GM21576 (cell line): ENCODE results near the gene ALG3.
A peak's percentile ranks its signal among the peaks of the same experiment; 100 is the strongest.

Source experiments
- ATAC-seq: cut with Tn5 transposase; IDR thresholded peaks from one replicate; pipeline ENCODE4 v1.9.1; 2021; ENCODE audit warnings: mild to moderate bottlenecking, moderate library complexity; ENCODE audit not compliant: unreplicated experiment

The ALG3 gene

DNA sequence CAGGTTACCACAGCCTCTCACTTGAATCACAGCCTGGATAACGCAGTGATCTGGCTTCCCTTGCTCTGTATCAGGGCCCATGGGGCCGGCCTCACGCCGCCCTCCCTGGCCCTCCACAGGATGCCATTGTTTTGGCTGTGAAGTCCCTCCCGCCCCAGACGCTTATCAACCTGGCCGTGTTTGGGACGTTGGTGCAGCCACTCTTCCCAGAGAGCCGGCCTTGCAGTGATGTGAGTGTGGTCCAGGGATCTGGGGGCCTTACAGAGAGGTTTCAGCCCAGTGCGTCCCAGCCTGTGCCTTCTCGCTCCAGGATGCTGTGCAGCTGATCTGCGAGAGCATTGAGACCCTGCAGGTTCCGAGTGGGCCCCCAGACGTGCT lies 12.7 kb downstream of the ALG3 start:
- ATAC-seq, result no peak

DNA sequence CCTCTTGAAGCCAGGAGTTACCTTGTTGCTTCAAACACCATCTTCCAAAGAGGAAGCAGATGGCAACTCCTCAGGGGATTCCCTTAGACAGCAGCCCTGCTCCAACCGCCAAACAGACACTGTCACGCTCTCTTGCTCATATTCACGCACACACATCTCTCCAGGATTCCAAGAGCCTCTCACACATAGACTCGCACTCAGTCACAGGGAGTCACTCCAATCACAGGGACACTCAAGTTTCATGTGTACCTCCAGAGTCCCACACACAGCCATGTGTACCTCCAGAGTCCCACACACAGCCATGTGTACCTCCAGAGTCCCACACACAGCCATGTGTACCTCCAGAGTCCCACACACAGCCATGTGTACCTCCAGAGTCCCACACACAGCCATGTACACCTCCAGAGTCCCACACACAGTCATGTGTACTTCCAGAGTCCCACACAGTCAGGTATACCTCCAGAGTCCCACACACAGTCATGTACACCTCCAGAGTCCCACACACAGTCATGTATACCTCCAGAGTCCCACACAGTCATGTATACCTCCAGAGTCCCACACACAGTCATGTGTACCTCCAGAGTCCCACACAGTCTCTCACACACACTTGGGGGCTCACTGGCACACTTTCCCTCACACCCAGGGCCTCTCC lies 13.3 kb downstream of the ALG3 start:
- no peak for ATAC-seq

DNA sequence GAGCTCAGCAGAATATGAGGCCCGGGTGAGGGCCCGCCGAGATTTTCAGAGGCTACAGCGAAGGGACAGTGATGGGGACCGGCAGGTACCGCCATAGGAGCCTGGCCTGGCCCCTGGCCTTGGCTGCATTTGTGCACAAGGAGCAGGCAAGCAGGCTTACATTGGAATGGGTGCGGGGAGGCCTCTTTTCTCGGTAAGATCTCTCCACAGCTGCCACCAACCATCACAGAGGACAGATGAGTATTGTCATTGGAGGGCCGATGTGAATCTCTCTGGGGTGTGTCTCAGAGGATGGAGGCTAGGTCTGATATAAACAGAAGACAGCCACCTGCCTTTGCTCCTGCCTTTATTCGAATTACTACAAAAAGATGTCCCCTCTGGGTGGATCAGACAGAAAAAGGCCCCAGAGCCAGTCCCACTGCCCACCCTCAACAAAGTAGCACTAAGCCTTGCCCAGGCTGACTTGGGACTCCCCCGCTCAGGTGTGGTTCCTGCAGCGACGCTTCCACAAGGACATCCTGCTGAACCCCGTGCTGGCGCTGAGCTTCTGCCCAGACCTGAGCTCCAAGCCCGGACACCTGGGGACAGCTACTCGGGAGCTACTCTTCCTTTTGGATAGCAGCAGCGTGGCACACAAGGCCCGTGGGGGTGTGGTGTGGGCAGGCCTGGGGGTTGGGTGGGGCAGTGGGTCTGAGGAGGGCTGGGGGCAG lies 13.9 kb downstream of the ALG3 start:
- no peak for ATAC-seq

DNA sequence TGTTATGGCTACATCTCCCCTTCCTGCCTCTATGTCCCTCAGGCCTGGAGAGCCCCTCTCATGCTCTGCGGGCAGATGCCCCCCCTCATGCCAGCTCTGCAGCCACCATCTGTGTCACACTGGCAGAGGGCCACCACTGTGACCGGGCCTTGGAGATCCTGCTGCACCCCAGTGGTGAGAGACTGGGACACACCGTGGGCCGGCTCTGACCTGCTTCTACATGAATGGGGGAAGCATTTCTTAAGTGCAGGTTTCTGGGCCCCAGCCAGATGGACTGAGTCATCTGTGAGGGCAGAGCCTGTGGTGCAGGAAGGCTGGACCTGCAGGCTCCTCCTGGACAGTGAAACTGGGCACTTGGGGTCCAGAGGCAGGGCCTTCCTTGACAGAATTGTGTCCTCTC lies 14.5 kb downstream of the ALG3 start:
- no peak for ATAC-seq

DNA sequence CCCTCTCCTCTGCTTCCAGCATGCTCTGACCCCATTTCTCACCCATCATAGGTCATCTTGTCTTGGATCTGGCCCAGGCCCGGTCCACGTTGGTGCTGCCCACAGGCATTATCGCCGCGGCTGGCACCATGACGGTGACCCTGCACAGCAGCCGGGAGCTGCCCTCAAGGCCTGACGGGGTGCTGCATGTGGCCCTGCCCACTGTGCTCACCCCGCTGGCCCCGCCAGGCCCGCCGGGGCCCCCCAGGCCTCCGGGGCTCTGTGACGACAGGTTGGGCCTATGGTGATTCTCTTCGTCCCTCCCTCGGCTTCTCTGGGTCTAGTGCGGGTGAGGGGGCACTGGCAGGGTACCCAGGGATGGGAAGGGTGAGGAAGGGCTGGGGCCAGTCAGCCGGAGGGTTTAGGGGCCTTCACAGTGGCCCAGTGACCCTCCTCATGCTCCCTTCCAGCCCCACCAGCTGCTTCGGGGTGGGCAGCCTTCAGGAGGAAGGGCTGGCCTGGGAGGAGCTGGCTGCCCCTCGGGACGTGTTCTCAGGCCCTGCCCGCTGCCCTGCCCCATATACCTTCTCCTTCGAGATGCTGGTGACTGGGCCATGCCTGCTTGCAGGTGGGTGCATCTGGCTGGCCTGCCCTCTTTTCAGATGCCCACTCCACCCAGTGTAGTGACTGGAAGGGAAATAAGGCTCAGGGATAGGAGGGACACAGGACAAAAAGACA lies 15.5 kb downstream of the ALG3 start:
- ATAC-seq, result no peak

DNA sequence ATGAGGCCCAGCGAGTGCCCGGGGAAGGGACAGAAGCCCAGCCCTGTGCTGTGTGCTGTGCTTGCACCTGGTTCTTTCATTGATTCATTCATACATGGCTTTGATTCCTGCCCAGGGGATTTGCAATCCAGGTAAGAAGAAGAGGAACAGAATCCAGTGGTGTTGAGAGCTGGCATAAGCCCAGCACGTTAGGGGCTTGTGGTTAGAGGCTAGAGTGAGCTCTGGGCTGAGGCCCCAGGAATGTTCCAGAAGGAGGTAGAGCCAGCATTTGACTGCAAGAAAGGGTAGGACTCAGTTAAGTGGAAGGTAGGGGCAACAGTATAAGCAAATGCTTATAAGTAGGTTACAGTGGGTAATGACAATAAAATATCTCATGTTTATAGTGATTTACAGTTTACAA lies 17.1 kb downstream of the ALG3 start:
- ATAC-seq, result no peak

DNA sequence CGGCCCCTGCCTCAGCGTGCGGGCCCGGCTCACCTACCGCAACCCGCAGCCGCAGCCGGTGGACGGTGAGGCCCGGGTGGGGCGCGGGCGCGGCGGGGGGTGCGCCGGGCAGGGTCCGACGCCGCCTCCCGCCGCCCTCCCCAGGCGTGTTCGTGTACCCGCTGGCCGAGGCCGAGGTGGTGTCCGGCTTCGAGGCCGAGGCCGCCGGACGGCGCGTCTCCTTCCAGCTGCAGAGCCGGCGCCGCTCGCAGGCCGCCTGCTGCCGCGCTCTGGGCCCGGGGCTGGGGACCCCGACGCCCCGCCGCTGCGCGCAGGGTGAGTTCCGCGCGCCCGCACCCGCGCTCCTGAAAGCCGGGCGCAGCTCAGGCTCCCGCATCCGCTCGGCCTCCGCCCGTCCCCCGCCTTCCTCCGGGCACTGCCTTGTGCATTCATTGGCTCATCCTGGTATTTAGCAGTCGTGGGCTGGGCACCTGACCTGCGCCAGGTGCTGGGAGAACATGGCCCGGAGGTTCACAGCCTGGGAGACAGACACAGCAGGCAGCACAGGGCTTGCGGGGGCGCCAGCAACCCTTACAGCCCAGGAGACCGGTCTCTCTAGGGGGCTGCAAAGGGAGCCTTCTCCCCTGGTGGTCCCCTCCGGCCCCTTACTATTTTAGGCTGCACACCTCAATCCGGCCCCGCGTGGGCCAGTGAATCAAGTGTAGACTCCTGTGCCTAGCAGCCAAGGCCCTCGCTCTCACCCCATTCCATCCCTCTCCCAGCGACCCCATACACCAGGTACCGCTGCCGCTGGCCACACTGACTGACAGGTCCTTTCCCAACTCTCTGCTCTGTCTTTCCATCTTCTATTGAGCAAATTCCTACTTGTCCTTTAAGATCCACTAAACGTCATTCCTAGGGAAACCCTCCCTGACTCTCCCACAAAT lies 17.9 kb downstream of the ALG3 start:
- ATAC-seq, result no peak

DNA sequence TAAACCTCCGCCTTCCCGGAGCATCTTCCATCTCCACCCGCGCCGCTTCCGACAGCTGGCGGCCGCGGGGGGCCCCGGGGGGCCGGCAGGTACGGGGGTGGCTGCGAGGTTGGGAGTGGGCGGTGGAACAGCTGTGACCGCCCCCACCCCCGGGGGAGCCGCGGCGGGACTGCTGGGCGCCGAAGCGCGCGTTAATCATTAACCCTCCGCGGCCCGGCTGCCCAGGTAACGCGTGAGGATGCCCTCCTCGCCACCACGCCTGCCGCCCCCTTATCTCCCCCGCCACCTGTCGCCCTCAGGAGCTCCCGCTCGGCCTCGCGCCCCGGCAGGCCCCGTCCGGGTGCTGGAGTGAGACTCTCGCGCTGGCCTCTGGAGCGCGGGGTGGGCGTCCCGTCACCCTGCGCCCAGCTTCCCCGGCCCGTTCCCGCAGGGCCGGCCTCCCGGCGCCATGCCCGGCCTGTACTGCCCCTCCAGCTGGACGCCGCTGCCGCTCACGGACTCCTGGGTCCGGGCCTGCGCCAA lies 18.6 kb downstream of the ALG3 start:
- ATAC-seq, result no peak

DNA sequence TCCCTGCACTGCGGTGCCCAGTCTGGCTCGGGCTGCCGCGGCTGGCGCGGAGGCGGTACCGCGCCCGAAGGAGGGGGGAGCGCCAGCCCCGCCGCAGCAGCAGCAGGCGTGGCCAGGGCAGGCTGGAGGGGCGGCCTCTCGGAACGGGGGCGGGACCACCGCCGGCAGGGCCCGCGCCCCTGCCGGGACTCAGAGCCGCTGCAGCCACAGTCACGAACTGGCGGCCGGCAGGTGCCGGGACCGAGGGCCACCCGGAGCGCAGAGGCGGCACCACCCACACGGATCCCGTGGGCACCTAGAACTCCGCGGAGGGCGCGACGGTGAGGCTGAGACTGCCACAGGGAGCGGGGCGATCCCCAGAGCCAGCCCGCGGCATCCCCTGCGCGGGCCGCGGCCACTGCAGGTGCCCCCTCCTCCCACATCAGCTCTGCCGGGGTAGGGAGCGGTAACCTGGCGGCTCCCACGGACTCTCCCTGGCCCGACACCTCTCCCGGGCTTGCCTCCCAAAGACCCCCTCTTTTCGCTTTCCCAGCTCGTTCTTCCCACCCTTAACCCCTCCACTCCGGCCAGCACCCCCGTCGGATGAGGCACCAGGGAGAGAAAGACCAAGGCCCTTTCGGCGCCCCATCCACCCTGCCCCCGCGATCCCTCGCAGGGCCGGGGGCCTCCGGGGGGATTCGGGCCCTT lies 19.2 kb downstream of the ALG3 start, which contains the start of gene VWA5B2:
Gene VWA5B2 (plus strand): TSS at position 192 of the 687 bp plus-strand sequence. CDS start 944 bp downstream, outside the sequence.
- ATAC-seq, result peak; percentile 69

DNA sequence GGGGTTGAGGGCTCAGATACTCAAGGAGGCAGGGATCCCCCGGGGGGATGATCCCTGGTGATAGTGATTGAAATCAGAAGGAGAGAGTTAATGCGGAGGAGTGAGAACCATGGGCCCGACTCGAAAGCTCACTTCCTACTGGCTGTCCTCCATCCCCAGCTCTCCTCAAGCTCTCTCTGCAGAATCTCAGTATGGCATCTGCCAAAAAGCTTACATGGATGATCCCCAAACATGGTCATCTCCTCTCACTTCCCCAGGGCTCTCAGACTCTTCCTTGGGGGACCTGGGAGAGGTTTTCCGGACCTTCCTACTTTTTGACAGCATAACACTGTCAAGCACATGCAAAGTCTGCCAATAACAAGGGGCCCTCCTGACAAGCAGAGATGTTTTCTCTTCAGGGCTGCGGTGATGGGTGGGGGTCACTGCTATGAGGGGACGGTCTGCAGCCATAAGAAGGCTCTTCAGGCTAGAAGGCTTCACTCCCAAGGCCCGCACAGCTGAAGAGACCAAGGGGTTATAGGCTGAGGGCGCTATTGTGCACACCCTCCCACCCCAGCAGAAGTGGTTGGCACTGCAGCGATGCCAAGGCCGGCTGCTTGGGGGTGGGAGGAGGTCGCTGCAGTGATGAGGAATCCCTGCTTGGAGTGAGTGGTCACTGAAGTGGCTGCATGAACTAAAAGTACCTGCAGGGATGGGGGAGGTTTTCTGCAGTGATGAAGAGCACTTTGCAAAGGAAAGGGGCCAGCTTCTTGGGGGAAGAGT lies 20.2 kb downstream of the ALG3 start:
- no peak for ATAC-seq

DNA sequence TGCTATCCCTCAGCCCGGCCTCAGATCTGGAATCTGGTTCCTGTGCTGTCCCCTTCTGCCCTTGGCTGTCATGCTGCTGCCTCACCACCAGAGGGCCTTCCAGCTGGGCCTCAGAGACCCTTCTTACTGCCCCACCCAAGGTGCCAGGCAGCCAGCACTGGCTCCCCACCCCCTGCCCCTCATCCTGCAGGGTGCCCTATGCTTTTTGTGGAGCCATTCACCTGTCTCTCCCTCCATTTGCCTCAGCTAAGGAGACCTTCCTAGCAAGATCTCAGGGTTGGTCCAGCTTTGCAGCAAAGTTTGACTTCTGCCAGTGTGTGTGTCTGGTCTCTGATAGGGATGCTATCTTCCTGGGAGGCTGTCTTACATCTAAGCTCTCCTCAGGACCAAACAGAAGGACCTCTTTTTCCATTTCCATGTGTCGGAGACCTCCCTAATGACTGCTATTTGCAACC lies 21.3 kb downstream of the ALG3 start:
- ATAC-seq, result peak; percentile 43

DNA sequence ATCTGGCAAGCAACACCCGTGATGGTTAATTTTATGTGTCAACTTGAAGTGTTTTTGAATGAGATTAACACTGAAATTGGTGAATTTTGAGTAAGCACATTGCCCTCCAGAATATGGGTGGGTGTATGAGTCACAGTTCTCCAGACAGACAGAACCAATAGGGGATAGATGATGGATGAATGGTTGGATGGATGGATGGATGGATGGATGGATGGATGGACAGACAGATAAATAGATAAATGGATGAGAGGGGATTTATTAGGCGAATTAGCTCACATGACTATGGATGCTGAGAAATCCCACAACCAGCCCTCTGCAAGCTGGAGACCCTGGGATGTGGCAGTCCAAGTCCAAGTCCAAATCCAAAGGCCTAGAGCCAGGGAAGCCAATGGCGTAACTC lies 24.8 kb downstream of the ALG3 start:
- no peak for ATAC-seq

DNA sequence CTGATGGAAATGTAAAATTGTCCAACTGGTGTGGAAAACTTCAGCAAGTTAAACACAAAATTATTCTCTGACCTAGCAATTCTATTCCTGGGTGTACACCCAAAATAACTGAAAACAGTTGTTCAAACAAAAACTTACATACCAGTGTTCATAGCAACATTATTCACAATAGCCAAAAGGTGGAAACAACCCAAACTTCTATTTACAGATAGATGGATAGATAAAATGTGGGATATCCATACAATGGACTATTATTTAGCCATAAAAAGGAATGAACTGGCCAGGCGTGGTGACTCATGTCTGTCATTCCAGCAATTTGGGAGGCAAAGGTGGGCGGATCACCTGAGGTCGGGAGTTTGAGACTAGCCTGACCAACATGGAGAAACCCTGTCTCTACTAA lies 26.2 kb downstream of the ALG3 start:
- ATAC-seq, result no peak

DNA sequence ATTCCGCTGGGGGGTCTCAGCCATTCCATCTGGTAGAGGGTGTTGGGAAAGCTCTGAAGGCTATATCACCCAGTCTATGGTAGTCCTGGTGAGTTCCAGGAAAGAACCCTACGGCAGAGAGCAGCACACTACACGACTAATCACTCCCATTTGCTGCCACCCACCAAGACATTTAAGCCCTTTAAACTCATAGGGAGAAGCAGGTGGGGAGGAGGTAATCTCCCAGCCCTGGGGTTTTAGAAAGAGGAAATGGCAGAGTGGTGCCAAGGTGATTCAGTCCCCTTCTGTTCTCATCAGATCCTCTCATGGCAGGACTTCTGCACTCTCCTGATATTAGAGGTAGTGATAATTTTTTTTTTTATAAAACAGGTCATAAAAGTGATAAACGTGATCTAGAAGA lies 29.9 kb downstream of the ALG3 start:
- ATAC-seq, result no peak

DNA sequence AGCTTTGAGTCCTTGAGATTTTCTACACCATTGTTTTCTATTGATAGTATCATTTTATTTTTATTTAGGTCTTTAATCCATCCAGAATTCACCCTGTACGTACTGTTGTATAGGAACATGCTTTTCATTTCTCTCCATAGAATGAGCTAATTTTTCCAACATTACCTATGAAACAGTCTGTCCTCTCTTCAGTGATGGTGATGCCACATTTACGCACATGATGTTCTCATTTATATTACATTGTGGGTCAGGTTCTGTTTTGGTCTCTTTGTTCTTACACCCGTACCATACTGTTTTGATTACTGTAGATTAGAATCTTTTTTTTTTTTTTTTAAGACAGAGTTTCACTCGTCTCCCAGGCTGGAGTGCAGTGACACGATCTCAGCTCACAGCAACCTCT lies 37.0 kb downstream of the ALG3 start:
- no peak for ATAC-seq

DNA sequence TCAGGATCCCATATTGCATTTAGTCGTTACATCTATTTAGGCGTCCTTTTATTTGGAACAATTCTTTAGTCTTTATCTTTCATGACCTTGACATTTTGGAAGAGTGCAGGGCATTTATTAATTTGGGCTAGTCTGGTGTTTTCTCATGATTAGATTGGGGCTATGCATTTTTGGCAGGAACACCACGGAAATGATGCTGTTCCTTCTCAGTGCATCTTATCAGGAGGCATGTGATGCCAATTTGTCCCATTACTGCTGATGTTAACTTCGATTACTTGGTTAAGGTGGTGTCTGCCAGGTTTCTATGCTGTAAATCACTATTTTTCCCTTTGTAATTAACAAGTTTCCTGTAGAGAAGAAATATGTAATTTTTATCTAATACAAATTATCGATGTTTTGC lies 37.5 kb downstream of the ALG3 start:
- ATAC-seq, result no peak

DNA sequence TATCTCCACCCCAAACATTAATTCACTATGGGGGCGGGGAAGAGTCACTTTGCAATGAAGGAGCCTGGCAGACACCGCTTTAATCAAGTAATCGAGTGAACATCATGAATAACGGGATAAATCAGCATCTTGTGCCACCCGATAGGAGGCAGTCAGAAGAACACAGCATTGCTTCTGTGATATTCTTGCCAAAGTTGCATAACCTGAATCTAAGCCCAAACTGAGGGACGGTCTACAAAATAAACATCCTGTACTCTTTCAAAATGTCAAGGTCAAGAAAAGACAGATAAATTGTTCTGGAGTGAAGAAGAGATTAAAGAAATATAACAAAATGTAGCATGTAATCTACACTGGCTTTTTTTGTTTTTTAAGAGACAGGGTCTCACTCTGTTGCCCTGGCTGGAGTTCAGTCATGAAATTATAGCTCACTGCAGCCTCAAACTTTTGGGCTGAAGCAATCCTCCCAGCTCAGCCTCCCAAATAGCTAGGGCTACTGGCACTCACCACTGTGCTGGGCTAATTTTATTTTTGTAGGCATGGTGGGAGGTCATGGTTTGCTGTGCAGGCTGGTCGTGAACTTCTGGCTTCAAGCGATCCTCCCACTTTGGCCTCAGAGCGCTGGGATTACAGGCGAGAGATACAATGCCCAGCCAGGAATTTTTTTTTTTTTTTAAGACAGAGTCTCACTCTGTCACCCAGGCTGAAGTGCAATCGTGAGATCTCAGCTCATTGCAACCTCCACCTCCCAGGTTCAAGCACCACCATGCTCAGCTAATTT lies 39.4 kb downstream of the ALG3 start:
- no peak for ATAC-seq

DNA sequence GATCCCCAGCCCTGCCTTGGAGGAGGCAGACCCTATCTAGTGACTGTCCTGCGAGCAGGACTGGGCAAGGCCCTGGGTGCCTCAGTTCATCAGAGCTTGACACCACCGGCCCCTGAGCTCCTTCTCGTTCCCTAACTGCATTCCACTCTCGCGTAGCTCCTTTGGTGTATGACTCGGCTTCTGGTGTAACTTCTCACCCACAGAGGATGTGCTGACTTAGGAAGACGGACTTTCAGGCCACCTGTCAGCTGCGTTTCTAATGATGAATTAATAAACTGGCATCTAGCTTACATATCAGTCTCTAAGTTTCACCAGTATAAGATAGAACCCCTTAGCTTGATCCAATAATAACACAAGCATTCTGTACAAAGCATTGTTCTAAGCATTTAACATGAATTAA lies 45.2 kb downstream of the ALG3 start:
- no peak for ATAC-seq

DNA sequence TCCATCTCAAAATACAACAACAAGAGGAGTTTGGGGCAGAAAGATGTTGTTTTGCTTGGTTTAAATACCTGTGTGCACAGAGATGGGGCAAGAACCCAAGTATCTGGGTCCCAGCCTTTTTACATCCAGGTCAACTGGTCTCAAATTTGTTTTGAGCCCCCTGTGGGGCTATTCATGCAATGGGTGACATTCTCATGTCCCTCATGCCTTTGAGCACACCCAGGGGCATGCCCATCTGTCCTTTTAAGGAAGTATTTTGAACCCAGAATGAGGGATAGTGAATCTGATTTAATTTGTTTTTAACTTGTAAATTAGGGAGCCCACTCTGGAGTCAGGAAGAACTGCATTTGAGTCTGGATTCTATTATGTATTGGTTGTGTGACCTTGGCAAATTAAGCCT lies 47.9 kb downstream of the ALG3 start:
- no peak for ATAC-seq
